IMR-90 (cell line): Measurements from ENCODE around the gene MAML1. TPM values are rescaled to one million over a fixed set of nuclear protein-coding genes. Genes with fewer than 3 reads are reported as not detected.

ENCODE experiments used
- ATAC-seq: fragments of 200-7000 bp; cut with Tn5 transposase; 2 replicates; pipeline ENCODE4 v1.9.1; 2020; ENCODE audit warnings: low read depth, mild to moderate bottlenecking, moderate library complexity
- BruUV-seq: library from RNA; stranded (reverse); fragments of 400-500 nt; replicated peaks from 2 replicates; lab custom pipeline; 2021; lab: Mats Ljungman, UMichigan
- CTCF ChIA-PET: fragments of 300-600 bp; formaldehyde crosslinking; extraction: SDS; loops from one replicate; lab custom pipeline; 2021; ENCODE audit warnings: antibody characterized with exemption; lab: Yijun Ruan, JAX
- POLR2A ChIA-PET: fragments of 300-600 bp; sonication (Branson Sonifier 250); formaldehyde crosslinking; loops from one replicate; lab custom pipeline; 2022; ENCODE audit warnings: antibody characterized with exemption; ENCODE audit not compliant: unreplicated experiment; lab: Charles Lee
- DNase-seq: peaks from one replicate; pipeline ENCODE4 v3.0.0; 2013
- H2AFZ ChIP-seq: replicated peaks from 2 replicates; pipeline ENCODE3; 2013; ENCODE audit warnings: low read length, mild to moderate bottlenecking; ENCODE audit not compliant: poor library complexity
- H2AK5ac ChIP-seq: 2 replicates; pipeline ENCODE4 v1.6.1; 2013; ENCODE audit warnings: low read depth, low read length, inconsistent platforms
- H2AK9ac ChIP-seq: replicated peaks from 2 replicates; pipeline ENCODE3; 2013; ENCODE audit warnings: mild to moderate bottlenecking, low read depth, low read length, moderate library complexity; ENCODE audit not compliant: poor library complexity
- H2BK120ac ChIP-seq: 2 replicates; pipeline ENCODE4 v1.6.1; 2013; ENCODE audit warnings: low read depth, low read length, inconsistent platforms
- H2BK15ac ChIP-seq: 3 replicates; pipeline ENCODE4 v1.6.1; 2013; ENCODE audit warnings: low read depth, low read length, inconsistent platforms
- H2BK20ac ChIP-seq: 2 replicates; pipeline ENCODE4 v1.6.1; 2013; ENCODE audit warnings: low read depth, mild to moderate bottlenecking, inconsistent platforms, low read length, moderate library complexity
- H2BK5ac ChIP-seq: 2 replicates; pipeline ENCODE4 v1.6.1; 2013; ENCODE audit warnings: mild to moderate bottlenecking, low read depth, low read length, inconsistent platforms; ENCODE audit not compliant: poor library complexity, severe bottlenecking
- H3K14ac ChIP-seq: replicated peaks from 2 replicates; pipeline ENCODE4 v1.6.1; 2013; ENCODE audit warnings: low read depth, low read length, inconsistent platforms
- H3K18ac ChIP-seq: 2 replicates; pipeline ENCODE4 v1.6.1; 2013; ENCODE audit warnings: low read depth, low read length, control low read depth
- H3K23ac ChIP-seq: 2 replicates; pipeline ENCODE4 v1.6.1; 2013; ENCODE audit warnings: low read depth, low read length, inconsistent platforms
- H3K27ac ChIP-seq: 2 replicates; pipeline ENCODE4 v1.5.1; 2013; ENCODE audit warnings: mild to moderate bottlenecking, control low read depth, low read length; ENCODE audit not compliant: insufficient read depth
- H3K27me3 ChIP-seq: 2 replicates; pipeline ENCODE4 v1.6.1; 2013; ENCODE audit warnings: low read length; ENCODE audit not compliant: control insufficient read depth, insufficient read depth
- H3K36me3 ChIP-seq: 2 replicates; pipeline ENCODE4 v1.6.1; 2013; ENCODE audit warnings: low read length, mixed read lengths; ENCODE audit not compliant: control insufficient read depth, insufficient read depth
- H3K4ac ChIP-seq: 2 replicates; pipeline ENCODE4 v1.6.1; 2013; ENCODE audit warnings: low read depth, low read length, inconsistent platforms
- H3K4me1 ChIP-seq: 2 replicates; pipeline ENCODE4 v1.6.1; 2013; ENCODE audit warnings: low read length, mixed read lengths; ENCODE audit not compliant: control insufficient read depth, insufficient read depth
- H3K4me2 ChIP-seq: 2 replicates; pipeline ENCODE4 v1.6.1; 2013; ENCODE audit warnings: low read depth, mild to moderate bottlenecking, control low read depth, low read length, moderate library complexity
- H3K4me3 ChIP-seq: 2 replicates; pipeline ENCODE4 v1.5.1; 2013; ENCODE audit warnings: low read depth, mild to moderate bottlenecking, control low read depth, low read length, moderate library complexity; ENCODE audit not compliant: insufficient read depth
- H3K56ac ChIP-seq: 2 replicates; pipeline ENCODE4 v1.6.1; 2013; ENCODE audit warnings: low read length, inconsistent platforms; ENCODE audit not compliant: insufficient read depth; ENCODE audit errors: extremely low read depth
- H3K79me1 ChIP-seq, 2 experiments: 2 replicates each; pipeline ENCODE4 v1.6.1; 2013; ENCODE audit warnings: low read length in 2 of 2, inconsistent platforms in 1 of 2, low read depth in 1 of 2
- H3K9ac ChIP-seq: 2 replicates; pipeline ENCODE4 v1.6.1; 2013; ENCODE audit warnings: low read depth, low read length, control low read depth
- H3K9me1 ChIP-seq: 2 replicates; pipeline ENCODE4 v1.6.1; 2013; ENCODE audit warnings: low read length, inconsistent platforms; ENCODE audit not compliant: insufficient read depth
- H3K9me3 ChIP-seq: 2 replicates; pipeline ENCODE4 v1.6.1; 2013; ENCODE audit warnings: low read length; ENCODE audit not compliant: control insufficient read depth, insufficient read depth
- H4K20me1 ChIP-seq: 2 replicates; pipeline ENCODE4 v1.6.1; 2013; ENCODE audit warnings: low read length, inconsistent platforms; ENCODE audit not compliant: insufficient read depth
- H4K5ac ChIP-seq: 2 replicates; pipeline ENCODE4 v1.6.1; 2013; ENCODE audit warnings: mild to moderate bottlenecking, low read depth, low read length, control low read depth
- H4K8ac ChIP-seq, 2 experiments: 2 replicates each; pipeline ENCODE4 v1.6.1; 2013; ENCODE audit warnings: low read depth in 2 of 2, low read length in 2 of 2, control low read depth in 1 of 2, inconsistent platforms in 1 of 2
- H4K91ac ChIP-seq: 2 replicates; pipeline ENCODE4 v1.6.1; 2013; ENCODE audit warnings: low read depth, low read length, inconsistent platforms; ENCODE audit not compliant: insufficient read depth
- BHLHE40 ChIP-seq: fragments of 150-350 bp; IDR thresholded peaks from 2 replicates; pipeline ENCODE4 v1.6.1; 2016; ENCODE audit warnings: mild to moderate bottlenecking, low read depth, low read length
- CEBPB ChIP-seq: IDR thresholded peaks from 2 replicates; pipeline ENCODE4 v1.6.1; 2012; ENCODE audit warnings: low read depth, low read length, improper control_type of control experiment
- CHD1 ChIP-seq: IDR thresholded peaks from 2 replicates; pipeline ENCODE4 v1.6.1; 2012; ENCODE audit warnings: low read depth, low read length, improper control_type of control experiment
- FOS ChIP-seq: fragments of 150-350 bp; IDR thresholded peaks from 2 replicates; pipeline ENCODE4 v1.6.1; 2016; ENCODE audit warnings: low read depth, low read length
- MAZ ChIP-seq: IDR thresholded peaks from 2 replicates; pipeline ENCODE4 v1.6.1; 2012; ENCODE audit warnings: low read depth, mild to moderate bottlenecking, low read length, improper control_type of control experiment, moderate library complexity, borderline replicate concordance
- MXI1 ChIP-seq: IDR thresholded peaks from 2 replicates; pipeline ENCODE4 v1.6.1; 2012; ENCODE audit warnings: low read depth, mild to moderate bottlenecking, low read length, moderate library complexity, borderline replicate concordance
- NFE2L2 ChIP-seq: fragments of 150-350 bp; IDR thresholded peaks from 2 replicates; pipeline ENCODE4 v1.6.1; 2016; ENCODE audit warnings: low read depth, mild to moderate bottlenecking, low read length
- POLR2A ChIP-seq: IDR thresholded peaks from 2 replicates; pipeline ENCODE4 v1.6.1; 2012; ENCODE audit warnings: mild to moderate bottlenecking, low read depth, low read length
- RFX5 ChIP-seq: IDR thresholded peaks from 2 replicates; pipeline ENCODE4 v1.8.0; 2012; ENCODE audit warnings: low read depth, mild to moderate bottlenecking, low read length, moderate library complexity
- SMC3 ChIP-seq: fragments of 150-350 bp; IDR thresholded peaks from 2 replicates; pipeline ENCODE4 v1.6.1; 2016; ENCODE audit warnings: low read depth, mild to moderate bottlenecking, antibody characterized with exemption, low read length, moderate library complexity
- WGBS, 2 experiments: methylation state at CpG; one replicate each; pipeline versions ENCODE4 v1.1.5 to v1.1.7; 2013; ENCODE audit warnings: missing lambda C conversion rate in 2 of 2; ENCODE audit not compliant: insufficient read length in 1 of 2; ENCODE audit errors: extremely low coverage in 2 of 2; 5-methylcytosine and 5-hydroxymethylcytosine counted together
- dilution Hi-C: fragments of 300-500 bp; cut with HindIII; formaldehyde crosslinking; loops from one replicate; pipeline ENCODE4 v1.14.3; 2018; ENCODE audit warnings: low sequenced_read_pairs; ENCODE audit not compliant: unreplicated experiment
- in situ Hi-C: fragments of 300-500 bp; cut with MboI; formaldehyde crosslinking; loops from 3 replicates; pipeline ENCODE4 v1.14.3; 2019; ENCODE audit warnings: low sequenced_read_pairs, inconsistent platforms, mixed read lengths
- intact Hi-C: fragments of 100-400 bp; cut with micrococcal nuclease; formaldehyde crosslinking; loops from 2 replicates; pipeline ENCODE4 v1.10.0; 2022
- polyA plus RNA-seq, 3 experiments: library from polyadenylated mRNA; depleted of rRNA; stranded (reverse); fragments of >200 nt; gene quantifications; 2 replicates each; pipeline ENCODE4 v1.2.3, GENCODE V29; 2012; ENCODE audit warnings: low replicate concordance in 1 of 3
- total RNA-seq: library from RNA; depleted of rRNA; stranded (reverse); fragments of >200 nt; gene quantifications from 2 replicates; pipeline ENCODE4 v1.2.3, GENCODE V29; 2012
- TF ChIP-seq, protein P1 (sequence below): fragments of 150-350 bp; IDR thresholded peaks from 2 replicates; pipeline ENCODE4 v1.6.1; 2016; ENCODE audit warnings: low read depth, mild to moderate bottlenecking, low read length, moderate library complexity, borderline replicate concordance
- TF ChIP-seq, protein P2 (sequence below): fragments of 150-350 bp; IDR thresholded peaks from 2 replicates; pipeline ENCODE4 v1.6.1; 2017; ENCODE audit warnings: mild to moderate bottlenecking, antibody characterized with exemption, low read length, low read depth
- TF ChIP-seq, protein P3 (sequence below): conservative IDR thresholded peaks from 2 replicates; pipeline ENCODE4 v1.5.1; 2012; ENCODE audit warnings: mild to moderate bottlenecking, low read depth, low read length, improper control_type of control experiment

Gene MAML1
- total and polyA plus RNA-seq, 2 of the 4 experiments (the other 2 are of a cell fraction) = 4.7 to 10.2 TPM

DNA sequence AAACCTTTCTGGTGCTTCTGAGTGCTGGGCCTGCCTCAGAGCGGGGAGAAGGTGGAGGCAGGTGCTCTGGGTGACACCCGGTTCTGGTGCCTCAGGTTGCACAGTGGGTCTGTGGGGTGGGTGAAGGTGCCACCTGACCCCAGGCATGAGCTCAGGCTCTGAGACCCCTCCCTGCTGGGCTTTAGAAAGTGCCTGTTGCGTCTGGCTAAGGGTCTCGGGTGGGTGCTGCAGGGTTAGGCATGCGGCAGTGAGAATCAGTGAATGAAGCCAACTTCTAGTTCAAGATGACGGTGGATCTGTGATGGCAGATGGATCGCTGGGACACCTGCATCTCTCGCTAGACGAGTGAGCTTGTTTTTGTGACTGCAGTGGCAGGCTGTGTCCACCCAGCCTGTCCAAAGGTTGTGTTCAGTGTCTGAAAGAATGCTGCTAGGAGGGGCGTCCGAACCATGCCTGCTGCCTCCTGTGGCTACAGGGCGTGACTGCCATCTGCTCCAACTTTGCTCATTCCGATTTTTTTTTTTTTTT is 93.1 kb downstream of the MAML1 start:
- no peaks in the 10 kb centered on the region for H3K9me3 ChIP-seq
- H4K5ac ChIP-seq = no peak overlapping the region
- intact Hi-C loops = no loop called here
- H3K9ac ChIP-seq = no peak overlapping the region
- H4K20me1 ChIP-seq = peaks cover 94% of the 10 kb centered on the region
- H2AFZ ChIP-seq = peak overlapping the region; percentile 64
- H4K91ac ChIP-seq = no peak overlapping the region
- peaks cover 27% of the 10 kb centered on the region for H3K9me1 ChIP-seq
- DNase-seq = no peak
- H3K18ac ChIP-seq = no peak overlapping the region
- peaks cover 18% of the 10 kb centered on the region for H3K4me1 ChIP-seq
- H3K4ac ChIP-seq = no peak overlapping the region
- H3K4me2 ChIP-seq = no peak overlapping the region
- BruUV-seq = no TSS peak
- H3K27ac ChIP-seq = no peak overlapping the region
- H3K56ac ChIP-seq = no peak overlapping the region
- H2AK9ac ChIP-seq = peak overlapping the region; percentile 20
- ChIA-PET CTCF (interaction anchor here (0.6 kb wide), 1 partner anchor 38 kb away, joined by 4 read pairs; no protein-coding TSS in a partner anchor), POLR2A (interaction anchor here (0.6 kb wide), 1 partner anchor 29 kb away, joined by 3 read pairs; no protein-coding TSS in a partner anchor)
- TF ChIP-seq CHD1 (no peak), MXI1 (no peak), BHLHE40 (no peak), SMC3 (no peak), MAZ (no peak), RFX5 (no peak), NFE2L2 (no peak), POLR2A (no peak; the same call in 1 of the 2 replicates), FOS (no peak), CEBPB (no peak)
- TF ChIP-seq, protein P1, sequence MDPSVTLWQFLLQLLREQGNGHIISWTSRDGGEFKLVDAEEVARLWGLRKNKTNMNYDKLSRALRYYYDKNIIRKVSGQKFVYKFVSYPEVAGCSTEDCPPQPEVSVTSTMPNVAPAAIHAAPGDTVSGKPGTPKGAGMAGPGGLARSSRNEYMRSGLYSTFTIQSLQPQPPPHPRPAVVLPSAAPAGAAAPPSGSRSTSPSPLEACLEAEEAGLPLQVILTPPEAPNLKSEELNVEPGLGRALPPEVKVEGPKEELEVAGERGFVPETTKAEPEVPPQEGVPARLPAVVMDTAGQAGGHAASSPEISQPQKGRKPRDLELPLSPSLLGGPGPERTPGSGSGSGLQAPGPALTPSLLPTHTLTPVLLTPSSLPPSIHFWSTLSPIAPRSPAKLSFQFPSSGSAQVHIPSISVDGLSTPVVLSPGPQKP = no peak
- TF ChIP-seq, protein P2, sequence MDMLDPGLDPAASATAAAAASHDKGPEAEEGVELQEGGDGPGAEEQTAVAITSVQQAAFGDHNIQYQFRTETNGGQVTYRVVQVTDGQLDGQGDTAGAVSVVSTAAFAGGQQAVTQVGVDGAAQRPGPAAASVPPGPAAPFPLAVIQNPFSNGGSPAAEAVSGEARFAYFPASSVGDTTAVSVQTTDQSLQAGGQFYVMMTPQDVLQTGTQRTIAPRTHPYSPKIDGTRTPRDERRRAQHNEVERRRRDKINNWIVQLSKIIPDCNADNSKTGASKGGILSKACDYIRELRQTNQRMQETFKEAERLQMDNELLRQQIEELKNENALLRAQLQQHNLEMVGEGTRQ = no peak
- TF ChIP-seq, protein P3, sequence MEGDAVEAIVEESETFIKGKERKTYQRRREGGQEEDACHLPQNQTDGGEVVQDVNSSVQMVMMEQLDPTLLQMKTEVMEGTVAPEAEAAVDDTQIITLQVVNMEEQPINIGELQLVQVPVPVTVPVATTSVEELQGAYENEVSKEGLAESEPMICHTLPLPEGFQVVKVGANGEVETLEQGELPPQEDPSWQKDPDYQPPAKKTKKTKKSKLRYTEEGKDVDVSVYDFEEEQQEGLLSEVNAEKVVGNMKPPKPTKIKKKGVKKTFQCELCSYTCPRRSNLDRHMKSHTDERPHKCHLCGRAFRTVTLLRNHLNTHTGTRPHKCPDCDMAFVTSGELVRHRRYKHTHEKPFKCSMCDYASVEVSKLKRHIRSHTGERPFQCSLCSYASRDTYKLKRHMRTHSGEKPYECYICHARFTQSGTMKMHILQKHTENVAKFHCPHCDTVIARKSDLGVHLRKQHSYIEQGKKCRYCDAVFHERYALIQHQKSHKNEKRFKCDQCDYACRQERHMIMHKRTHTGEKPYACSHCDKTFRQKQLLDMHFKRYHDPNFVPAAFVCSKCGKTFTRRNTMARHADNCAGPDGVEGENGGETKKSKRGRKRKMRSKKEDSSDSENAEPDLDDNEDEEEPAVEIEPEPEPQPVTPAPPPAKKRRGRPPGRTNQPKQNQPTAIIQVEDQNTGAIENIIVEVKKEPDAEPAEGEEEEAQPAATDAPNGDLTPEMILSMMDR = no peak
- in situ Hi-C loops = no loop called here
- dilution Hi-C loops = no loop called here
- H2BK15ac ChIP-seq = no peak overlapping the region
- H2BK20ac ChIP-seq = no peak overlapping the region
- H4K8ac ChIP-seq = no peak overlapping the region
- H3K4me3 ChIP-seq = no peak overlapping the region
- H3K36me3 ChIP-seq = peaks cover 75% of the 10 kb centered on the region
- no peak overlapping the region for H2BK120ac ChIP-seq
- H2BK5ac ChIP-seq = no peak overlapping the region
- no peak overlapping the region for H3K23ac ChIP-seq
- no peak for ATAC-seq
- no peak overlapping the region for H2AK5ac ChIP-seq
- no peaks in the 10 kb centered on the region for H3K27me3 ChIP-seq
- H3K14ac ChIP-seq = no peak overlapping the region
- WGBS, 2 experiments = 95% methylated on average over 5 of the region's 13 CpGs; no CpG with 5 or more reads in 1 of the 2 experiments
- peaks cover 25 to 81% of the 10 kb centered on the region in 2 experiments for H3K79me1 ChIP-seq
